Astrocyte (in vitro differentiated cells and primary cell): ENCODE data around the gene TINCR.

Experiments
- CTCF ChIP-seq: IDR thresholded peaks from 2 replicates; pipeline ENCODE4 v1.5.1; 2011; ENCODE audit warnings: low read depth, mild to moderate bottlenecking, inconsistent platforms, low read length, moderate library complexity; ENCODE audit not compliant: insufficient read depth
- EZH2 ChIP-seq: IDR thresholded peaks from 2 replicates; pipeline ENCODE4 v1.6.1; 2012; ENCODE audit warnings: mild to moderate bottlenecking, low read length, inconsistent platforms; ENCODE audit not compliant: insufficient read depth

- no peak for TF ChIP-seq CTCF
- TF ChIP-seq EZH2, result no peak
Measured at GRCh38 chr19:5587661-5588060, 19.9 kb upstream of the TINCR start.
